WI38 (cell line): Measurements from ENCODE around the gene ICA1.

Experiments
- H3K4me3 ChIP-seq: 2 replicates; pipeline ENCODE4 v1.5.1; 2011; ENCODE audit warnings: low read depth, mild to moderate bottlenecking, control low read depth, low read length
- TF ChIP-seq, protein P1 (sequence below): IDR thresholded peaks from 2 replicates; pipeline ENCODE4 v1.5.1; 2012; ENCODE audit warnings: low read depth, mild to moderate bottlenecking, control low read depth, low read length

ICA1 gene

DNA sequence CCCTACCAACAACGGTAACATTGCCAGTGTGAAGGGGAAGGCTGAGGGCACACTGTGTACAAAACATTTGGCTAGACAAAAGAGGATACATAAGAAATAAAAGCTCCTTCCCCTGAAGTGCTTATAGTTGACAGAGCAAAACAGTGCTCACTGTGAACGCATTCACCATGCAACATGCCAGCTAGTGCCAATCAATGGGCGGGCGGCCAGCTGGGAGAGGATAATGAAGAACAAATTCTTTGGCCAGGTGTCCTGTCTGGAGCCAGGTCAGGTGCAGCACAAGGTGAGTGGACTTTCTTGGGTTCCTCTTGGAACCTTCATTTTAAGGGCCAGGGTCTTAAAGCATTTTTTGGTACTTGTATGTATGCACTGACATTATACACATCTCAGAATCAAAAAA lies 106.1 kb downstream of the ICA1 start:
- no peak overlapping the region for H3K4me3 ChIP-seq

DNA sequence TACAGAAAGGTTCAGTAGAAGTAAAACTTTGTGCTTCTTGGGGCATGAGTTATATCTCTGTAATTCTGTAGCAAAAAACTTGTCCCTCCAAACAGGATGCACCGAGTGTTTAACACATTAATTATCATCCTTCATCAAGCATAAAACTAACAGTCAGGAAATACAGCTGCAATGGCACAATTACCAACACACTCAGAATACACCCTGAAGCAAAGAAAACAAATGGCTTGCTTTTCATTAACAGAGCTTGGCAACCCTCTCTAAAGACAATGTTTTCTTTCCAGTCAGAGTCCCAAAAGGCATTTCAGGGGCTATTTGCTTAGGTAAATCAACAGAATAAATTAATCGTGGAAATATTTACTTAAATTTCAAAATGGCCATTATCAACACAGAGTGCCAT lies 107.7 kb downstream of the ICA1 start:
- no peak overlapping the region for H3K4me3 ChIP-seq
- TF ChIP-seq, protein P1, sequence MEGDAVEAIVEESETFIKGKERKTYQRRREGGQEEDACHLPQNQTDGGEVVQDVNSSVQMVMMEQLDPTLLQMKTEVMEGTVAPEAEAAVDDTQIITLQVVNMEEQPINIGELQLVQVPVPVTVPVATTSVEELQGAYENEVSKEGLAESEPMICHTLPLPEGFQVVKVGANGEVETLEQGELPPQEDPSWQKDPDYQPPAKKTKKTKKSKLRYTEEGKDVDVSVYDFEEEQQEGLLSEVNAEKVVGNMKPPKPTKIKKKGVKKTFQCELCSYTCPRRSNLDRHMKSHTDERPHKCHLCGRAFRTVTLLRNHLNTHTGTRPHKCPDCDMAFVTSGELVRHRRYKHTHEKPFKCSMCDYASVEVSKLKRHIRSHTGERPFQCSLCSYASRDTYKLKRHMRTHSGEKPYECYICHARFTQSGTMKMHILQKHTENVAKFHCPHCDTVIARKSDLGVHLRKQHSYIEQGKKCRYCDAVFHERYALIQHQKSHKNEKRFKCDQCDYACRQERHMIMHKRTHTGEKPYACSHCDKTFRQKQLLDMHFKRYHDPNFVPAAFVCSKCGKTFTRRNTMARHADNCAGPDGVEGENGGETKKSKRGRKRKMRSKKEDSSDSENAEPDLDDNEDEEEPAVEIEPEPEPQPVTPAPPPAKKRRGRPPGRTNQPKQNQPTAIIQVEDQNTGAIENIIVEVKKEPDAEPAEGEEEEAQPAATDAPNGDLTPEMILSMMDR: no peak

More for the DNA sequence above, 106.1 kb downstream of the ICA1 start:
- TF ChIP-seq, protein P1: no peak

DNA sequence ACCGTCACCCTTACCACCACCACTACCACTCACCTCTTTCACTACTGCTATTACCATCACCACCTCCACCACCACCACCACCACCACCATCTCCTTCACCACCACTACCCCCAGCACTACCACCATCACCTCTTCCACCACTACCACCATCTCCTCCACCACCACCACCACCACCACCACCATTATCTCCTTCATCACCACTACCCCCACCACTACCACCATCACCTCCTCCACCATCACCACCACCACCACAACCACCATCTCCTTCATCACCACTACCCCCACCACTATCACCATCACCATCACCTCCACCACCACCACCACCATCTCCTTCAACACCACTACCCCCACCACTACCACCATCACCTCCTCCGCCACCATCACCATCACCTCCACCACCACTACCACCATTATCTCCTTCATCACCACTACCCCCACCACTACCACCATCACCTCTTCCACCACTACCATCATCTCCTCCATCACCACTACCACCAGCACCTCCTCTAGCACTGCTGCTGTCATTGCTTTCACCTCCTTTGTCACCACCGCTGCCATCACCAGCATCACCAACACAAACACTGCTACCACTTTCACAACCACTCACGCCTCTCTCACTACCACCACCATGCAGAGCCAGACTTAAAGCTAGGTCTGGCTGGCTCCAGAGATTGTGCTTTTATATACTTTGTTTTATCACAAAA lies 109.3 kb downstream of the ICA1 start:
- TF ChIP-seq, protein P1: no peak

DNA sequence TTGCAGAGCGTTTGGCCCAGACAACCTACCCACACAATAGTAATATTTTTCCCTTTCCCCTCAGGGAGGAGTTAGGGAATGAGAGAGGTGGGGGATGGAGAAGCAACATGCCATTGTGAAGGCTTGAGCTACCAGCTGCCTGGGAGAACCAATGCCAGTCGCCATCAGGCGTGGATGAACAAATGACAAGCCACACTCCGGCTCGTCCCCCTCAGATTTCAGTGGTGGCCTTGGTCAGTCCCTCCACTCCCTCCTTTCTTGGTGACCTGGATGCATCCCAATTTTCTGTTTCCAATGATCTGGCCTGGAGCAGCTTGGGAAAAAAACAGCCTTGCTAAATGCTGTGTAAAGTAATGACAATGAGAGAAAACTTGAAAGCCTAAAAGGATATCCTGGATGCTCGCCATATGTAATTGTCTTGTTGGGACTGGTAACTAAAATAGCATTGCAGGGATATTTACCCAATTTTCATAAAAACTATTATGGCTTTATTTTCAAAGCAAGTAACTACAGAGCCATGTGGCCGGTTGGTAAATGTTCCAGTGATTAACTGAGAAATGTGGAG lies 110.7 kb downstream of the ICA1 start:
- TF ChIP-seq, protein P1: no peak
- no peak overlapping the region for H3K4me3 ChIP-seq

More for the DNA sequence above, 109.3 kb downstream of the ICA1 start:
- no peak overlapping the region for H3K4me3 ChIP-seq

DNA sequence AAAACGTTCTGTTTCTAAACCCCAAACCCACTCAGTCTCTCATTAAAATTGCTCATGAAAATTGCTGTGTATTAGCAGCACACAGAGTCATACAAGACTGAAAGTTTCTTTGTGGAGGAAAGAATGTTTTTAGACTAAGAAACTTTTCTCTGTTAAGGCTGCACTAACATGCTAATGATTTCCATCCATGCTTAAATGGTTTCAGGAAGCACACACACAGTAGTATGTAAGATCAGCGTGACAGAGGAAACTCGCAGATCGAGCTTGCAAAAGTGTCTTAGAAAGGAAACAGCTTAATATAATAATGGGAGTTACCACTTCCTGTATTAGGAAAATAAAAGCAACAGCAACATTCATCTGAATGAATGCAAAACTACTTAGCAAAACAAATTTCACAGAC lies 112.7 kb downstream of the ICA1 start:
- TF ChIP-seq, protein P1: no peak
- H3K4me3 ChIP-seq: no peak overlapping the region

DNA sequence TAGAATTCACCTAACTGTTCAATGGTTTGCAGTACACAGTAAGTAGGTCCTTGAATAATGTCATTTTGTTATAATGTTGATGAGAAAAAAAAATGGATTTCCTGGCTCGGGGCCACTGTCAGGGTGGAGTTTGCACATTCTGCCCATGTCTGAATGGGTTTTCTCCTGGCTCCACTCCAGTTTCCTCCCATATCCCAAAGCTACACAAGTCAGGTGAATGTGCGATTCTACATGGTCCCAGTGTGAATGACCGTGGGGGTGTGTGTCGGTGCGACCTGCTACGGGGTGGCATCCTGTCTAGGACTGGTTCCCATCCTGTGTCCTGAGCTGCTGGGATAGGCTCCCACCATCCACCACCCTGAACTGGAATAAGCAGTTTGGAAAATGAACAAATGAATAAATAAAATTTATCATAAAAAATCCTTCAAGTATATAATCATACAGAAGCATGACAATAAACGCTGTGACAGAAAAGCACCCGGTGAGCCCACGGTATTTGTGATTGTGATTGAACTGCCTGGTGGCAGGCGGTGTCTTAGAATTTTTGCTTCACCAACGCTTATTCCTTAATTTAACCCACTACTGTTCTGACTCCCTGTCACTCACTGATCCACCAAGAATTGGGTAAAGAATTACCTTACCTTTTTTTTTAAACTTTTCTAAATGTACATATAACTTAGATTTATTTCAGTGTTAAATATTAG lies 114.1 kb downstream of the ICA1 start:
- TF ChIP-seq, protein P1: no peak
- no peak overlapping the region for H3K4me3 ChIP-seq
